HFF-Myc (cell line): ENCODE results near the gene SPSB2.
"Not testable (repeated sequence)": the region's sequence is repeated elsewhere in the genome, so short reads cannot be mapped to it uniquely, and the experiment has no call there.

Experiments
- DNase-seq: peaks from one replicate; pipeline ENCODE4 v3.0.0-alpha.2; 2011; ENCODE audit warnings: low read depth; ENCODE audit errors: extremely low read depth
- H3K4me3 ChIP-seq: replicated peaks from 2 replicates; pipeline ENCODE4 v1.5.1; 2011; ENCODE audit warnings: low read depth, mild to moderate bottlenecking, control low read depth, low read length
- CTCF ChIP-seq: IDR thresholded peaks from 2 replicates; pipeline ENCODE4 v1.5.1; 2012; ENCODE audit warnings: mild to moderate bottlenecking, low read depth, low read length, control low read depth; ENCODE audit errors: missing control alignments

Gene SPSB2

GRCh38 chr12:6909421-6910145, 36.5 kb upstream of the SPSB2 start:
- no peak for TF ChIP-seq CTCF
- no peak overlapping the region for H3K4me3 ChIP-seq
- no peak for DNase-seq

GRCh38 chr12:6908141-6908540, 35.0 kb upstream of the SPSB2 start:
- not testable (repeated sequence) for DNase-seq, H3K4me3 ChIP-seq

- TF ChIP-seq CTCF = no peak
- no peak for DNase-seq
- peak overlapping the region; percentile 89 for H3K4me3 ChIP-seq
Measured at GRCh38 chr12:6905414-6906040, 32.4 kb upstream of the SPSB2 start.

- no peak for TF ChIP-seq CTCF
- peak within 1 kb of the TSS; percentile 89 for H3K4me3 ChIP-seq
- DNase-seq = peak; percentile 89
Measured at GRCh38 chr12:6904280-6905276, 31.5 kb upstream of the SPSB2 start, which contains the start of gene LRRC23. LRRC23 (plus strand) TSS chr12:6904822; CDS start chr12:6905634, 812 bp downstream.

- no peak for TF ChIP-seq CTCF
- DNase-seq = no peak
- no peak overlapping the region for H3K4me3 ChIP-seq
Measured at GRCh38 chr12:6903722-6904121, 30.6 kb upstream of the SPSB2 start.

- H3K4me3 ChIP-seq = no peak overlapping the region
- no peak for DNase-seq
- no peak for TF ChIP-seq CTCF
Measured at GRCh38 chr12:6902448-6902847, 29.3 kb upstream of the SPSB2 start.
